K562 (cell line): ENCODE data around the gene JUNB. TPM values are rescaled to one million over a fixed set of nuclear protein-coding genes. Genes with fewer than 3 reads are reported as not detected.

Experiments used
- CEBPB ChIP-seq: fragments of 450-650 bp; IDR thresholded peaks from 2 replicates; pipeline ENCODE4 v1.6.1; 2016; ENCODE audit warnings: missing genetic modification characterization, missing compliant biosample characterization
- CLOCK ChIP-seq: fragments of 250-450 bp; sonication (Bioruptor Pico); IDR thresholded peaks from 2 replicates; pipeline ENCODE4 v1.4.0; 2020; ENCODE audit warnings: mild to moderate bottlenecking, moderate library complexity, borderline replicate concordance
- E2F6 ChIP-seq, 2 experiments: IDR thresholded peaks; 2 replicates each; pipeline ENCODE4 v1.6.1; 2011; ENCODE audit warnings: borderline replicate concordance in 1 of 2, control low read depth in 1 of 2, low read depth in 1 of 2, low read length in 1 of 2, mild to moderate bottlenecking in 1 of 2, mixed read lengths in 1 of 2, moderate library complexity in 1 of 2; ENCODE audit not compliant: insufficient read depth in 1 of 2, insufficient read length in 1 of 2, poor library complexity in 1 of 2, severe bottlenecking in 1 of 2; ENCODE audit errors: extremely low read depth in 1 of 2
- MTA1 ChIP-seq: fragments of 450-650 bp; IDR thresholded peaks from 2 replicates; pipeline ENCODE4 v1.6.1; 2017; ENCODE audit warnings: borderline replicate concordance
- NCOA1 ChIP-seq: fragments of 450-650 bp; IDR thresholded peaks from 2 replicates; pipeline ENCODE4 v1.6.1; 2016; ENCODE audit warnings: low read depth
- PYGO2 ChIP-seq: fragments of 450-650 bp; IDR thresholded peaks from 2 replicates; pipeline ENCODE4 v1.6.1; 2016; ENCODE audit warnings: mild to moderate bottlenecking, missing genetic modification characterization, moderate library complexity, missing compliant biosample characterization
- RBM39 ChIP-seq: fragments of 200-400 bp; formaldehyde crosslinking; optimal IDR thresholded peaks from 2 replicates; pipeline ENCODE3; 2018; ENCODE audit warnings: low read depth, low read length
- TBP ChIP-seq: optimal IDR thresholded peaks from 2 replicates; pipeline ENCODE3; 2011; ENCODE audit warnings: low read depth, low read length, improper control_type of control experiment
- ZBTB43 ChIP-seq: sonication (generic); formaldehyde crosslinking; IDR thresholded peaks from 2 replicates; pipeline ENCODE4 v1.8.0; 2023; ENCODE audit warnings: mild to moderate bottlenecking, missing genetic modification reagents
- ZNF592 ChIP-seq: fragments of 450-650 bp; IDR thresholded peaks from 2 replicates; pipeline ENCODE4 v1.6.1; 2017; ENCODE audit warnings: antibody characterized with exemption, mild to moderate bottlenecking
- ZNF609 ChIP-seq: sonication (generic); formaldehyde crosslinking; IDR thresholded peaks from 2 replicates; pipeline ENCODE4 v1.8.1; 2023; ENCODE audit warnings: missing genetic modification reagents, mild to moderate bottlenecking, borderline replicate concordance
- ZNF77 ChIP-seq: fragments of 250-450 bp; sonication (Bioruptor Pico); IDR thresholded peaks from 2 replicates; pipeline ENCODE4 v1.5.0; 2020
- polyA plus RNA-seq, 8 experiments: library from polyadenylated mRNA; depleted of rRNA in 4 of 8; stranded (reverse) in 5 of 8; unstranded in 3 of 8; fragments of >200 nt; fragmentation: Nextera tagmentation in 2 of 8; fragmentation: Illumina TruSeq in 1 of 8; extraction: Ambion mirVana in 2 of 8; extraction: Trizol in 1 of 8; gene quantifications; 2 replicates each; pipeline versions ENCODE4 v1.2.1 to v1.2.3, GENCODE V29; 2011 to 2014; ENCODE audit warnings: inconsistent platforms in 1 of 8, missing spikeins in 1 of 8
- total RNA-seq, 7 experiments: library from RNA; depleted of rRNA in 6 of 7; stranded (reverse); fragments of >200 nt in 6 of 7; fragmentation: Illumina TruSeq in 2 of 7; extraction: Trizol in 2 of 7; gene quantifications; 2 replicates each; pipeline versions ENCODE4 v1.2.1 to v1.2.3, GENCODE V29; 2011 to 2021; ENCODE audit warnings: low replicate concordance in 1 of 7

The JUNB gene
- total and polyA plus RNA-seq, 9 of the 15 experiments (the other 6 are each of a cell fraction or from before 2014, with no cell fraction given): 0.23 to 88.1 (median 13.1) TPM

- peak; percentile 89 for TF ChIP-seq ZNF592
- no peak for TF ChIP-seq MTA1
- TF ChIP-seq RBM39: no peak
- peak; percentile 23 to 70 for TF ChIP-seq E2F6 (IDR thresholded peaks at IDR 0.05; ENCODE audit: borderline replicate concordance in 1 of 2, extremely low read depth in 1 of 2, insufficient read depth in 1 of 2, insufficient read length in 1 of 2, low read depth in 1 of 2, low read length in 1 of 2, poor library complexity in 1 of 2, severe bottlenecking in 1 of 2)
- no peak for TF ChIP-seq CEBPB
- TF ChIP-seq TBP: no peak
- TF ChIP-seq ZNF609 (CRISPR knock-in tag): no peak
- no peak for TF ChIP-seq NCOA1
- no peak for TF ChIP-seq ZNF77 (CRISPR knock-in tag)
- no peak for TF ChIP-seq CLOCK
- no peak for TF ChIP-seq ZBTB43
- no peak for TF ChIP-seq PYGO2 (tag)
Measured at GRCh38 chr19:12788682-12789097, 2.6 kb upstream of the JUNB start (continued).
